ACC112 (cell line): ENCODE measurements around the gene DNAH17.

ENCODE experiments used
- H2AFZ ChIP-seq: fragments of 200-600 bp; sonication (generic); one replicate; pipeline ENCODE4 v1.6.0; 2017; ENCODE audit warnings: antibody characterized with exemption, low read length; ENCODE audit not compliant: unreplicated experiment
- H3K27ac ChIP-seq: fragments of 200-600 bp; sonication (generic); 2 replicates; pipeline ENCODE4 v1.5.1; 2014; ENCODE audit warnings: low read depth, mild to moderate bottlenecking, antibody characterized with exemption, low read length, moderate library complexity
- H3K27me3 ChIP-seq: fragments of 200-600 bp; sonication (generic); 2 replicates; pipeline ENCODE4 v1.6.1; 2014; ENCODE audit warnings: mild to moderate bottlenecking, antibody characterized with exemption, low read length, moderate library complexity, mixed read lengths; ENCODE audit not compliant: insufficient read depth
- H3K36me3 ChIP-seq: fragments of 200-600 bp; sonication (generic); 2 replicates; pipeline ENCODE4 v1.6.1; 2016; ENCODE audit warnings: mild to moderate bottlenecking, antibody characterized with exemption, low read length, moderate library complexity, mixed read lengths; ENCODE audit not compliant: insufficient read depth
- H3K4me1 ChIP-seq: fragments of 200-600 bp; sonication (generic); one replicate; pipeline ENCODE4 v1.6.1; 2016; ENCODE audit warnings: low read length, mixed read lengths; ENCODE audit not compliant: insufficient read depth, unreplicated experiment, control insufficient read depth
- H3K4me3 ChIP-seq: fragments of 200-600 bp; sonication (generic); 2 replicates; pipeline ENCODE4 v1.5.1; 2014; ENCODE audit warnings: mild to moderate bottlenecking, low read depth, low read length
- H3K79me2 ChIP-seq: fragments of 200-600 bp; sonication (generic); one replicate; pipeline ENCODE4 v1.6.0; 2016; ENCODE audit warnings: low read length; ENCODE audit not compliant: control insufficient read depth, unreplicated experiment, insufficient read depth

The DNAH17 gene

DNA sequence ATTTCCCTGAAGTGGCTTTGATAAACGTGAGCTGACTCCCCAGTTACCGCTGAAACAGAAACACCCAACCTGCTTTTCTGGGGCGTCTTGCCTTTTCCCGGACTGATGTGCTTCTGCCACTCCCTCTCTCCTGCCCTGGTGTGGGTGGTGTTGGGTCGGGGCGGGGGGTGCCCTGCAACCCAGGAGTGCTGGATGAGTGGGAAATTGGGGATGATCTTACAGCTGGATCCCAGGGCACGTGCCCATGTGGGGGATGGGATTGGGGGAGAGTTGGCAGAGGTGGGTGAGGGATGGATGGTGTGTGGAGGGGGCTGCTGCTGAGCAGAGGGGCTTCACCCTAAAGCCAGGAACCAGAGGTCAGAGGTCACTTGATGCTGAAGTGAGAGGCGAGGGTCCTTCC lies 170.3 kb downstream of the DNAH17 start:
- no peak overlapping the region for H2AFZ ChIP-seq
- H3K4me3 ChIP-seq, result no peak overlapping the region
- H3K79me2 ChIP-seq, result peaks cover 37% of the 10 kb centered on the region
- no peak overlapping the region for H3K27ac ChIP-seq
- H3K4me1 ChIP-seq, result no peaks in the 10 kb centered on the region
- peaks cover 5% of the 10 kb centered on the region; the same call in 1 of the 2 replicates for H3K36me3 ChIP-seq
- no peaks in the 10 kb centered on the region for H3K27me3 ChIP-seq

DNA sequence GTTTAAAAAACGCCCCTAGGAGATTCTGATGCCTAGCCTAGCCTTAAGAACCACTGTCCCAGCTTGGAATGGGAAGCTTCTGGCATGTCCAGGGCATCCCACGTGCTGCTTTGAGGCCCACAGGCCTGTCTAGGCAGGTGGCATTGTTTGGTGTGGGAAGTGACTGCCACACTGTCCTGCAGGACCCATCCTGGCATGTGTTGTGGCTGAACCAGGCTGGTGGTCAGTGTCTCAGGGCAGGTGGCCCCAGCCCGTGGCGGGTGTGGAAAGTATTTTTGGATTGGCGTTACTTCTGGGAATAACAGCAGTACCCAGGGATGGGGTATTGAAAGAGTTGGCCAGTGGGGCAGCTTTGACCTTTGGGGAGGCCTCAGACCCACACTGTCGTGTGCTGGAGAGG lies 170.8 kb downstream of the DNAH17 start:
- H2AFZ ChIP-seq, result no peak overlapping the region
- H3K4me1 ChIP-seq, result no peaks in the 10 kb centered on the region
- H3K27ac ChIP-seq, result no peak overlapping the region
- H3K27me3 ChIP-seq, result no peaks in the 10 kb centered on the region
- peaks cover 5% of the 10 kb centered on the region; the same call in 1 of the 2 replicates for H3K36me3 ChIP-seq
- peaks cover 37% of the 10 kb centered on the region for H3K79me2 ChIP-seq
- no peak overlapping the region for H3K4me3 ChIP-seq

- no peak overlapping the region for H3K27ac ChIP-seq
- peaks cover 27% of the 10 kb centered on the region for H3K79me2 ChIP-seq
- H3K36me3 ChIP-seq, result peaks cover 6% of the 10 kb centered on the region; the same call in 1 of the 2 replicates
- H3K4me1 ChIP-seq, result no peaks in the 10 kb centered on the region
- no peak overlapping the region for H3K4me3 ChIP-seq
- H2AFZ ChIP-seq, result no peak overlapping the region
- H3K27me3 ChIP-seq, result no peaks in the 10 kb centered on the region
These were observed 173.4 kb downstream of the DNAH17 start for GRCh38 chr17:78403822-78404221.

DNA sequence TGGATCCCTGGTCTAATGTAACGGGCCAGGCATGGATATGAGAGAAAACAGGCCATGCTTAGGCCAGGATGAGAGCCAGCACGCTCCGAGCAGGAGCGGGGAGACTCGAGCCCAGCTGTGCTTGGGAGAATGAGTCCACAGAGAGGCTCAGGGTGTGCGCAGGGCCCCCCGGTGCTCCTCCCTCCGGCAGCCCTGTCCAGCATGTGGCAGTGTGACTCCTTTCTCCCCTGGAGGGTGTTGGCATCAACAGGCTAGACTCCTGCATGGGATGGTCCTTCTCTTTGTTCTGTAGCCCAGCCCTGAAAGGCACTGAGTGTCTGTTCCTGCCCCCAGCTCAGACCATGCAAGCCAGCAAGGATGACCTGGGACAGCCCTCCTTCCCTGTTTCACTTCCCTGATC lies 175.3 kb downstream of the DNAH17 start:
- Histone ChIP-seq H3K4me3 (no peak overlapping the region), H3K36me3 (peaks cover 16% of the 10 kb centered on the region), H3K4me1 (peaks cover 12% of the 10 kb centered on the region), H3K27ac (no peak overlapping the region), H2AFZ (no peak overlapping the region), H3K79me2 (peaks cover 23% of the 10 kb centered on the region), H3K27me3 (no peaks in the 10 kb centered on the region)

DNA sequence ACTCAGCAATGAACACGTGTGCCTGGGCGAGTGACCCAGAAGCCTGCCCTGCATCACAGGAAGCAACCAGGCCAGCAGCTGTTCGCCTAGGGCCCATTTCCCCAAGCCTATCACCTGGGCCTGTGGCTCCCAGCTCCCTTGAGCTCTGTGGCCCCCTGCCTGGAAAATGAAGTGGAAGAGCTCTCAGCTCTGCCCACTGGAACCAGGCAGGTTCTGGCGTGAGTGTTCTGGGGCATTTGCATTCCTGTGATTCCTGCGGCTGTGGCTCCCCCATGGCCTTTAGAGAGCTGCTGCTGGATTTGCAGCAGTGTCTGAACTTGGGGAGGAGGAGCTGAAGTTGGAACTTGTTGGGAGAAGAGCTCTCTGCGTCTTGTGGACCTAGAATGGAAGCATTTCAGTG lies 175.9 kb downstream of the DNAH17 start:
- Histone ChIP-seq H2AFZ (no peak overlapping the region), H3K36me3 (peaks cover 19% of the 10 kb centered on the region), H3K4me1 (peaks cover 18% of the 10 kb centered on the region), H3K27ac (no peak overlapping the region), H3K27me3 (no peaks in the 10 kb centered on the region), H3K4me3 (no peak overlapping the region), H3K79me2 (peaks cover 25% of the 10 kb centered on the region)

- H3K36me3 ChIP-seq, result peaks cover 21% of the 10 kb centered on the region
- H3K79me2 ChIP-seq, result peaks cover 27% of the 10 kb centered on the region
- H2AFZ ChIP-seq, result no peak overlapping the region
- no peak overlapping the region for H3K27ac ChIP-seq
- H3K27me3 ChIP-seq, result no peaks in the 10 kb centered on the region
- peaks cover 18% of the 10 kb centered on the region for H3K4me1 ChIP-seq
- no peak overlapping the region for H3K4me3 ChIP-seq
These were observed 176.5 kb downstream of the DNAH17 start for GRCh38 chr17:78400581-78401240.

DNA sequence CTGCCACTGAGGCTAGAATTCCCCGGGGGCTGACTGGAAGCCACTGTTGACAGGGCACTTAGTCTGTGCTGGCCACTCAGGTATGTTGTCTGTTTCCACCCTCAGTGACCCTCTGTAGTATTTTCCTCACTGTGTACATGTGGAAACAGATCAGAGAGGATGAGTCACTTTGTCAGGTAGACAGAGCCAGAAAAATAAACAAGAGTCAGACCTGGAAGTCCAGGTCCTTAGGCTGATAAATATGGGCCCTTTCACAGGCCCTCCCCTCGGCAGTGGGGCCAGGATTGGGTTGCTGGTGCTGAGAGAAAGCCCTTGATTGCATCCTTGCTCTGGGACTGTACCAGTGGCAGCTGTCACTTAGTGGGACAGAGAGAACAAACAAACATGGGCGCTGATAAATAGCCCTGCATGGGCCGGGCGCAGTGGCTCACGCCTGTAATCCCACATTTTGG lies 177.5 kb downstream of the DNAH17 start:
- H3K27me3 ChIP-seq, result no peaks in the 10 kb centered on the region
- no peak overlapping the region for H3K4me3 ChIP-seq
- H3K36me3 ChIP-seq, result peaks cover 21% of the 10 kb centered on the region
- H3K27ac ChIP-seq, result no peak overlapping the region
- no peak overlapping the region for H2AFZ ChIP-seq
- H3K4me1 ChIP-seq, result peaks cover 18% of the 10 kb centered on the region
- H3K79me2 ChIP-seq, result peaks cover 33% of the 10 kb centered on the region

DNA sequence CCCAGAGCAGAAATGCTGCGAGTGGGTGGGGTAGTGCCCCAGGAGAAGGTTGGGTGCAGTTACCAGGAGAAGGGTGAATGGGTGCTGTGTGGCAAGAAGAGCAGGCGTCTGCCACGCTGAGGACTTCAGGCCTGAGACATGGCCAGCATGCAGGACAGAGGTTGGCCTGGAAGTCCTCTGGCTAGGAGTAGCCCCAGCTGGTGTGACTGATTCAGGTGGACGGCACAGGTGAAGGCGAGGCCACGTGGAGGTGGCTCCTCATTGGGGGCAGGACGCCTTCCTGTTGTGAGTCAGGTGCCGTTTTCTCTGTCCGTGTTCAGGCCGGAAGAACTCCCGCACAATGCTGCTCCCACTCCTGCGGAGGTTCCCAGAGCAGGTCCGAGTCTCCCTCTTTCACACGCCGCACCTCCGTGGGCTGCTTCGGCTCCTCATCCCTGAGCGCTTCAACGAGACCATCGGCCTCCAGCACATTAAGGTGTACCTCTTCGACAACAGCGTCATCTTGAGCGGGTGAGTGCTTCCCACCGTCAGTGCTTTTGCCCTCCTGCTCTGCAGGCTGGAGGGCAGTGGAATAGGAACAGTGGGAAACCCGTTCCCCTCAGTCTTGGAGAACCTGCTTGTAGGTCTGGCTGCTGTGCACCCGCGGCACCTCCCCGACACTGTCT lies 178.0 kb downstream of the DNAH17 start:
- Histone ChIP-seq H3K27ac (no peak overlapping the region), H3K79me2 (peaks cover 33% of the 10 kb centered on the region), H3K36me3 (peaks cover 17% of the 10 kb centered on the region)

GRCh38 chr17:78398390-78398789 lies 178.8 kb downstream of the DNAH17 start:
- peaks cover 37% of the 10 kb centered on the region for H3K79me2 ChIP-seq
- no peak overlapping the region for H2AFZ ChIP-seq
- no peak overlapping the region for H3K27ac ChIP-seq
- peaks cover 20% of the 10 kb centered on the region for H3K36me3 ChIP-seq
- no peaks in the 10 kb centered on the region for H3K27me3 ChIP-seq
- no peak overlapping the region for H3K4me3 ChIP-seq
- peaks cover 18% of the 10 kb centered on the region for H3K4me1 ChIP-seq

More for the DNA sequence above, 178.0 kb downstream of the DNAH17 start:
- no peak overlapping the region for H2AFZ ChIP-seq
- H3K4me1 ChIP-seq, result peaks cover 18% of the 10 kb centered on the region
- no peaks in the 10 kb centered on the region for H3K27me3 ChIP-seq
- H3K4me3 ChIP-seq, result no peak overlapping the region

DNA sequence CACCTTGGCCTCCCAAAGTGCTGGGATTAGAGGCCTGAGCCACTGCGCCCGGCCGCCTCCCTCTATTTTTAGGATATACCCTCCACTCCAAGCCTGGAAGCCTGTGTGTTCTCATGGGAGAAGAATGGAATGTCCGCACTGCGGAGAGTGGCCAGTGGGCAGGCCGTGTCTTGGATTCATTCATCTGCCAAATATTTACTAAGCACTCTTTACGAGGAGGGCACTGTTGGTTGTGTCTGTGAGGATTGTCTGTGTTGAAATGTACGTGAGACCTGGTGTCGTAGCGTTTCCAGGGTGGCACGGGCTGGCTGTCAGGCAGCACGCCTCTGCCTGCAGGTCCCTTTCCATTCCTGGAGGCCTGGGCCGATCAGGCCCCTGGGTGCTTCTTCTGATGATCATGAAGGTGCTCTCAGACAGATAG lies 179.5 kb downstream of the DNAH17 start:
- H3K4me1 ChIP-seq, result peaks cover 18% of the 10 kb centered on the region
- H2AFZ ChIP-seq, result no peak overlapping the region
- H3K36me3 ChIP-seq, result peaks cover 21% of the 10 kb centered on the region
- H3K79me2 ChIP-seq, result peaks cover 43% of the 10 kb centered on the region
- no peak overlapping the region for H3K27ac ChIP-seq
- H3K27me3 ChIP-seq, result no peaks in the 10 kb centered on the region
- H3K4me3 ChIP-seq, result no peak overlapping the region
